ENCODE measurements around the gene ZNF625.
A peak's percentile ranks its signal among the peaks of the same experiment; 100 is the strongest.

ZNF625 gene

DNA sequence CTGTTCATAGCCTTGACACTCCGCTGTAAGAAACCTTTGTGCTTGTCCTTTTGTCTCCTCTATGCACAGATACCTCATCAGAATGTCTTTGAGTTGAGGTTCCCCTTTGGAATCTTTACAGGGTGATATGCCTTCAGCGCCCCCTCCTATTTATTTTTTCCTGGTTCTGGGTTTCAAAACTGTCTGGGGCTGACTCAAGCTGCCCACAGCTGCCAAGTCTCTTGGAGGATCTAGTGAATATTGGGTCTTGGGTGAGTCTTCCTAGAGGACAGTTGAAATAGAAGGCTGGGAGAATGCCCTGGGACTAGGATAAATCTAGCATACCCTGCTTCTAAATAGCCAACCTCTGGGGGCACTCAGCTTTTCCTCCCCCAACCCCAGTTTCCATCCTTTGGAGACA, 7.3 kb upstream of the ZNF625 start:
- H3K4me3 ChIP-seq (ENCODE audit: low read length, poor library complexity, severe bottlenecking), result peak overlapping the region; percentile 93
- peaks cover 4% of the 10 kb centered on the region for H3K27me3 ChIP-seq (ENCODE audit: insufficient read depth, low read length, poor library complexity, severe bottlenecking)
- H3K9me3 ChIP-seq (ENCODE audit: insufficient read depth, low read depth, low read length), result no peaks in the 10 kb centered on the region
- H3F3A ChIP-seq (ENCODE audit: low read depth), result no peaks in the 10 kb centered on the region
- H3K4me1 ChIP-seq (ENCODE audit: insufficient read depth, low read length, poor library complexity, severe bottlenecking), result peaks cover 35% of the 10 kb centered on the region
- peaks cover 59% of the 10 kb centered on the region for H3K79me2 ChIP-seq (ENCODE audit: insufficient read depth, low read length)
- H3K4me2 ChIP-seq (ENCODE audit: low read depth, low read length, poor library complexity, severe bottlenecking), result peak overlapping the region; percentile 84
- H2AFZ ChIP-seq (ENCODE audit: low read length), result no peak overlapping the region
- no peaks in the 10 kb centered on the region for H3K9me2 ChIP-seq (replicated peaks; ENCODE audit: low read depth, low read length)
- peaks cover 32% of the 10 kb centered on the region for H4K20me1 ChIP-seq (ENCODE audit: insufficient read depth, low read length, poor library complexity, severe bottlenecking)
- H3K9ac ChIP-seq (ENCODE audit: low read depth, low read length, poor library complexity, severe bottlenecking), result peak overlapping the region; percentile 93
- no peaks in the 10 kb centered on the region for H3K36me3 ChIP-seq (ENCODE audit: insufficient read depth, low read length)
- no peak for TF ChIP-seq EZH2phosphoT487 (IDR thresholded peaks at IDR 0.05; ENCODE audit: borderline replicate concordance)
- TF ChIP-seq, protein P1, sequence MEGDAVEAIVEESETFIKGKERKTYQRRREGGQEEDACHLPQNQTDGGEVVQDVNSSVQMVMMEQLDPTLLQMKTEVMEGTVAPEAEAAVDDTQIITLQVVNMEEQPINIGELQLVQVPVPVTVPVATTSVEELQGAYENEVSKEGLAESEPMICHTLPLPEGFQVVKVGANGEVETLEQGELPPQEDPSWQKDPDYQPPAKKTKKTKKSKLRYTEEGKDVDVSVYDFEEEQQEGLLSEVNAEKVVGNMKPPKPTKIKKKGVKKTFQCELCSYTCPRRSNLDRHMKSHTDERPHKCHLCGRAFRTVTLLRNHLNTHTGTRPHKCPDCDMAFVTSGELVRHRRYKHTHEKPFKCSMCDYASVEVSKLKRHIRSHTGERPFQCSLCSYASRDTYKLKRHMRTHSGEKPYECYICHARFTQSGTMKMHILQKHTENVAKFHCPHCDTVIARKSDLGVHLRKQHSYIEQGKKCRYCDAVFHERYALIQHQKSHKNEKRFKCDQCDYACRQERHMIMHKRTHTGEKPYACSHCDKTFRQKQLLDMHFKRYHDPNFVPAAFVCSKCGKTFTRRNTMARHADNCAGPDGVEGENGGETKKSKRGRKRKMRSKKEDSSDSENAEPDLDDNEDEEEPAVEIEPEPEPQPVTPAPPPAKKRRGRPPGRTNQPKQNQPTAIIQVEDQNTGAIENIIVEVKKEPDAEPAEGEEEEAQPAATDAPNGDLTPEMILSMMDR (conservative IDR thresholded peaks at IDR 0.05; ENCODE audit: low read length), result no peak

- no peak for TF ChIP-seq EZH2phosphoT487 (IDR thresholded peaks at IDR 0.05; ENCODE audit: borderline replicate concordance)
- TF ChIP-seq, protein P1 (conservative IDR thresholded peaks at IDR 0.05; ENCODE audit: low read length), result no peak
- peaks cover 4% of the 10 kb centered on the region for H3K27me3 ChIP-seq (ENCODE audit: insufficient read depth, low read length, poor library complexity, severe bottlenecking)
- no peaks in the 10 kb centered on the region for H3F3A ChIP-seq (ENCODE audit: low read depth)
- no peaks in the 10 kb centered on the region for H3K36me3 ChIP-seq (ENCODE audit: insufficient read depth, low read length)
- no peaks in the 10 kb centered on the region for H3K9me2 ChIP-seq (replicated peaks; ENCODE audit: low read depth, low read length)
- no peaks in the 10 kb centered on the region for H3K9me3 ChIP-seq (ENCODE audit: insufficient read depth, low read depth, low read length)
- peaks cover 52% of the 10 kb centered on the region for H3K79me2 ChIP-seq (ENCODE audit: insufficient read depth, low read length)
- peak within 1 kb of the TSS; percentile 84 for H3K4me2 ChIP-seq (ENCODE audit: low read depth, low read length, poor library complexity, severe bottlenecking)
- peak within 1 kb of the TSS; percentile 93 for H3K4me3 ChIP-seq (ENCODE audit: low read length, poor library complexity, severe bottlenecking)
- peak within 1 kb of the TSS; percentile 93 for H3K9ac ChIP-seq (ENCODE audit: low read depth, low read length, poor library complexity, severe bottlenecking)
- H2AFZ ChIP-seq (ENCODE audit: low read length), result peak within 1 kb of the TSS; percentile 97
- H3K4me1 ChIP-seq (ENCODE audit: insufficient read depth, low read length, poor library complexity, severe bottlenecking), result peaks cover 35% of the 10 kb centered on the region
- peaks cover 32% of the 10 kb centered on the region for H4K20me1 ChIP-seq (ENCODE audit: insufficient read depth, low read length, poor library complexity, severe bottlenecking)
Observed at GRCh38 chr19:12162882-12163806, 6.6 kb upstream of the ZNF625 start, which contains the start of gene ZNF136. Gene ZNF136, plus strand, starts transcription at chr19:12163096. Its CDS starts 108 bp downstream, at chr19:12163204.

GRCh38 chr19:12162513-12162881, 6.0 kb upstream of the ZNF625 start:
- Histone ChIP-seq H3K27me3 (ENCODE audit: insufficient read depth, low read length, poor library complexity, severe bottlenecking) (peaks cover 4% of the 10 kb centered on the region), H2AFZ (ENCODE audit: low read length) (peak overlapping the region; percentile 97), H3K79me2 (ENCODE audit: insufficient read depth, low read length) (peaks cover 46% of the 10 kb centered on the region), H3K36me3 (ENCODE audit: insufficient read depth, low read length) (no peaks in the 10 kb centered on the region), H4K20me1 (ENCODE audit: insufficient read depth, low read length, poor library complexity, severe bottlenecking) (peaks cover 32% of the 10 kb centered on the region), H3K9ac (ENCODE audit: low read depth, low read length, poor library complexity, severe bottlenecking) (peak overlapping the region; percentile 93), H3F3A (ENCODE audit: low read depth) (no peaks in the 10 kb centered on the region), H3K4me3 (ENCODE audit: low read length, poor library complexity, severe bottlenecking) (peak overlapping the region; percentile 93), H3K4me2 (ENCODE audit: low read depth, low read length, poor library complexity, severe bottlenecking) (peak overlapping the region; percentile 84), H3K4me1 (ENCODE audit: insufficient read depth, low read length, poor library complexity, severe bottlenecking) (peaks cover 35% of the 10 kb centered on the region), H3K9me3 (ENCODE audit: insufficient read depth, low read depth, low read length) (no peaks in the 10 kb centered on the region), H3K9me2 (replicated peaks; ENCODE audit: low read depth, low read length) (no peaks in the 10 kb centered on the region)
- no peak for TF ChIP-seq EZH2phosphoT487 (IDR thresholded peaks at IDR 0.05; ENCODE audit: borderline replicate concordance)
- TF ChIP-seq, protein P1 (conservative IDR thresholded peaks at IDR 0.05; ENCODE audit: low read length), result no peak

All from Loucy (cell line).